NCI-H460 (cell line): ENCODE data around the gene CCDC59. TPM values are rescaled to one million over a fixed set of nuclear protein-coding genes. Genes with fewer than 3 reads are reported as not detected.
A peak's percentile ranks its signal among the peaks of the same experiment; 100 is the strongest.

Source experiments
- DNase-seq: peaks from one replicate; pipeline ENCODE4 v3.0.0-alpha.2; 2016; ENCODE audit warnings: low read depth; ENCODE audit errors: extremely low read depth
- total RNA-seq: library from RNA; depleted of rRNA; stranded (reverse); fragments of >200 nt; shearing (Covaris generic); gene quantifications from 2 replicates; pipeline ENCODE4 v1.2.3, GENCODE V29; 2014; rRNA removed

Gene CCDC59
- total RNA-seq, 1 experiment from 2014 or later = 135 TPM

GRCh38 chr12:82325540-82326336 is 32.4 kb downstream of the CCDC59 start:
- no peak for DNase-seq

GRCh38 chr12:82319276-82319675 is 38.9 kb downstream of the CCDC59 start:
- DNase-seq = no peak

GRCh38 chr12:82314406-82314892 is 43.7 kb downstream of the CCDC59 start:
- peak; percentile 4 for DNase-seq

Other genes starting within 250 kb of the CCDC59 start
- gene METTL25, start 142 bp upstream of the CCDC59 start, total RNA-seq = 3.4 and 6.3 TPM in 2 replicates